GM12872 (cell line): ENCODE results near the gene OSBPL6.

Source experiments
- CTCF ChIP-seq: IDR thresholded peaks from 3 replicates; pipeline ENCODE4 v1.5.1; 2011; ENCODE audit warnings: low read depth, mild to moderate bottlenecking, low read length, moderate library complexity; ENCODE audit not compliant: insufficient read depth

OSBPL6 gene

GRCh38 chr2:178395941-178396570 lies 201.7 kb downstream of the OSBPL6 start:
- TF ChIP-seq CTCF, result no peak

- peak; percentile 58; the same call in 2 of the 3 replicates for TF ChIP-seq CTCF
Measured at GRCh38 chr2:178397002-178397605, 202.8 kb downstream of the OSBPL6 start.

- TF ChIP-seq CTCF, result no peak
Measured at GRCh38 chr2:178401994-178402437, 207.7 kb downstream of the OSBPL6 start.

GRCh38 chr2:178403671-178404306 lies 209.5 kb downstream of the OSBPL6 start:
- no peak for TF ChIP-seq CTCF

GRCh38 chr2:178404368-178404767 lies 210.1 kb downstream of the OSBPL6 start:
- TF ChIP-seq CTCF, result no peak

- TF ChIP-seq CTCF, result no peak
Measured at GRCh38 chr2:178409261-178409660, 214.9 kb downstream of the OSBPL6 start.

GRCh38 chr2:178412047-178412446 lies 217.7 kb downstream of the OSBPL6 start:
- TF ChIP-seq CTCF, result no peak
